HL-60 (cell line): ENCODE results near the gene SLC20A1.

Source experiments
- CTCF ChIP-seq: IDR thresholded peaks from one replicate; pipeline ENCODE4 v1.5.1; 2011; ENCODE audit warnings: low read length, control low read depth, inconsistent platforms; ENCODE audit not compliant: insufficient read depth
- REST ChIP-seq: IDR thresholded peaks from 2 replicates; pipeline ENCODE4 v1.6.1; 2012; ENCODE audit warnings: low read depth; ENCODE audit not compliant: insufficient replicate concordance

- TF ChIP-seq CTCF (no peak), REST (no peak)
Observed at GRCh38 chr2:112670252-112671022, 24.7 kb downstream of the SLC20A1 start.
